GM19193 (cell line): ENCODE data around the gene PGAP6.

Experiments used
- POLR2A ChIP-seq: IDR thresholded peaks from 4 replicates; pipeline ENCODE4 v1.6.1; 2011; ENCODE audit not compliant: insufficient read depth, insufficient read length; ENCODE audit errors: extremely low read depth

PGAP6 gene

GRCh38 chr16:381789-382717, at the start of gene PGAP6:
Gene PGAP6 (minus strand): TSS chr16:381978. CDS start chr16:381821, 157 bp downstream.
- TF ChIP-seq POLR2A: peak; percentile 61

GRCh38 chr16:430904-431303, 49.1 kb upstream of the PGAP6 start:
- TF ChIP-seq POLR2A: no peak

GRCh38 chr16:427250-427649, 45.5 kb upstream of the PGAP6 start:
- TF ChIP-seq POLR2A: no peak

- no peak for TF ChIP-seq POLR2A
Observed at GRCh38 chr16:426906-427249, 45.1 kb upstream of the PGAP6 start.

GRCh38 chr16:426115-426905, 44.5 kb upstream of the PGAP6 start:
- no peak for TF ChIP-seq POLR2A

GRCh38 chr16:425740-426114, 43.9 kb upstream of the PGAP6 start:
- no peak for TF ChIP-seq POLR2A

GRCh38 chr16:425082-425718, 43.4 kb upstream of the PGAP6 start, which contains the start of gene RAB11FIP3:
Gene RAB11FIP3 (plus strand): TSS chr16:425649. CDS start chr16:426007, 358 bp downstream.
- TF ChIP-seq POLR2A: peak; percentile 74

- no peak for TF ChIP-seq POLR2A
Observed at GRCh38 chr16:424623-425081, 42.9 kb upstream of the PGAP6 start.

GRCh38 chr16:424033-424622, 42.4 kb upstream of the PGAP6 start:
- no peak for TF ChIP-seq POLR2A

- no peak for TF ChIP-seq POLR2A
Observed at GRCh38 chr16:414395-415169, 32.8 kb upstream of the PGAP6 start.

GRCh38 chr16:411576-412265, 29.9 kb upstream of the PGAP6 start:
- no peak for TF ChIP-seq POLR2A

- no peak for TF ChIP-seq POLR2A
Observed at GRCh38 chr16:410516-411178, 28.9 kb upstream of the PGAP6 start.

- no peak for TF ChIP-seq POLR2A
Observed at GRCh38 chr16:407253-407652, 25.5 kb upstream of the PGAP6 start.
